ENCODE measurements around the gene LIMK2.
"Not testable (repeated sequence)": the region's sequence is repeated elsewhere in the genome, so short reads cannot be mapped to it uniquely, and the experiment has no call there.

LIMK2 gene

DNA sequence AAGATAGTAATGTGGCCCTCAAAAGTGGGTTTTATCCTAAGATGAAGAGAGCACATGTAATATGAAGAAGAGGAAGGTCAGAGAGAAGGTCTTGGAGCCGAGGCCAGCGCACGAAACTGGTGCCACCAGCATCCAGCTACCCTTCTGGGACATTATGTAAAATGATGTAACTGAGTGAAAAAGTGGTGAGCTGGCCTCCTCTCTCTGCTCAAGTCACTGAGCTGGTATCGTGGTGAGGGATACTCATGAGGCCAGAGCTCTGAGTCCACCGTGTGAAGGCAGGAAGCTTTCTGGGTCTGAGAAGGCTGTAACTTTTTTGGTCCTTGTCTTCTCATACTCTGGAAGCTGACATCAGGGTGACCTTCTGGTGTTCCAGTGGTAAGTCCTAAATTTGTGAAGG, 27.0 kb upstream of the LIMK2 start:
- Histone ChIP-seq H3K9me3 (ENCODE audit: control insufficient read depth, low read length) (no peaks in the 10 kb centered on the region), H3K4me3 (ENCODE audit: insufficient read depth, low read depth, low read length) (no peak overlapping the region), H3K36me3 (ENCODE audit: control insufficient read depth, insufficient read depth, low read length) (no peaks in the 10 kb centered on the region), H3K4me1 (ENCODE audit: control insufficient read depth, insufficient read depth, low read length) (no peaks in the 10 kb centered on the region), H3K27ac (ENCODE audit: insufficient read depth, low read depth, low read length, poor library complexity, severe bottlenecking) (no peak overlapping the region), H3K27me3 (ENCODE audit: control insufficient read depth, insufficient read depth, low read length, poor library complexity, severe bottlenecking) (no peaks in the 10 kb centered on the region)
- WGBS, 2 experiments = 97% methylated on average over 5 of the region's 5 CpGs

DNA sequence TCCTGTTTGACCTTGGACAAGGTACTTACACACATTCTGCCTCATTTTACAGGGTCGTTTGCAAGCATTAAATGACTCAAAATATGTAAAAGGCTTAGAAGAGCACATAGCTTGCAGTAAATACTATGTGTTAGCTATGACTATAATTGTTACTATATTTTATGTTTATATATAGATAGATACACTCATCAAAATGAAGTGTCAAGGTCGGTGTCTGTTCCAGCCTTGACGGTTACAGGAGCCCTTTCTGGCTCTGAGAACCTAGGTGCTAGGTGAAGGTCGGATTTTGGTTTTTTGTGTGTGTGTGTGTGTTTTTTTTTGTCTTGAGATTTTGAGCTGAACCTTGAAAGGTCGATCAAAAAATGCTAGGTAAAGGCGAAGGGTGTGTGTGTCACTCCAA, 24.5 kb upstream of the LIMK2 start:
- no peaks in the 10 kb centered on the region for H3K4me1 ChIP-seq (ENCODE audit: control insufficient read depth, insufficient read depth, low read length)
- no peak overlapping the region for H3K27ac ChIP-seq (ENCODE audit: insufficient read depth, low read depth, low read length, poor library complexity, severe bottlenecking)
- no peaks in the 10 kb centered on the region for H3K9me3 ChIP-seq (ENCODE audit: control insufficient read depth, low read length)
- no peak overlapping the region for H3K4me3 ChIP-seq (ENCODE audit: insufficient read depth, low read depth, low read length)
- H3K36me3 ChIP-seq (ENCODE audit: control insufficient read depth, insufficient read depth, low read length) = no peaks in the 10 kb centered on the region
- H3K27me3 ChIP-seq (ENCODE audit: control insufficient read depth, insufficient read depth, low read length, poor library complexity, severe bottlenecking) = no peaks in the 10 kb centered on the region
- WGBS, 2 experiments = 94 to 95% methylated on average over 5 to 6 of the region's 6 CpGs

- no peak overlapping the region for H3K27ac ChIP-seq (ENCODE audit: insufficient read depth, low read depth, low read length, poor library complexity, severe bottlenecking)
- peaks cover 4% of the 10 kb centered on the region for H3K36me3 ChIP-seq (ENCODE audit: control insufficient read depth, insufficient read depth, low read length)
- WGBS, 2 experiments = 87 to 94% methylated on average over 2 of the region's 2 CpGs
Observed at GRCh38 chr22:31192513-31192912, 19.6 kb upstream of the LIMK2 start.

GRCh38 chr22:31193092-31193491, 19.0 kb upstream of the LIMK2 start:
- Histone ChIP-seq H3K9me3 (ENCODE audit: control insufficient read depth, low read length) (no peaks in the 10 kb centered on the region), H3K27me3 (ENCODE audit: control insufficient read depth, insufficient read depth, low read length, poor library complexity, severe bottlenecking) (no peaks in the 10 kb centered on the region), H3K4me3 (ENCODE audit: insufficient read depth, low read depth, low read length) (no peak overlapping the region), H3K27ac (ENCODE audit: insufficient read depth, low read depth, low read length, poor library complexity, severe bottlenecking) (no peak overlapping the region), H3K36me3 (ENCODE audit: control insufficient read depth, insufficient read depth, low read length) (peaks cover 4% of the 10 kb centered on the region), H3K4me1 (ENCODE audit: control insufficient read depth, insufficient read depth, low read length) (no peaks in the 10 kb centered on the region)
- 94 to 95% methylated on average over 3 of the region's 3 CpGs for WGBS, 2 experiments

More at GRCh38 chr22:31192513-31192912, 19.6 kb upstream of the LIMK2 start:
- H3K4me3 ChIP-seq (ENCODE audit: insufficient read depth, low read depth, low read length) = no peak overlapping the region
- no peaks in the 10 kb centered on the region for H3K4me1 ChIP-seq (ENCODE audit: control insufficient read depth, insufficient read depth, low read length)
- H3K27me3 ChIP-seq (ENCODE audit: control insufficient read depth, insufficient read depth, low read length, poor library complexity, severe bottlenecking) = no peaks in the 10 kb centered on the region
- no peaks in the 10 kb centered on the region for H3K9me3 ChIP-seq (ENCODE audit: control insufficient read depth, low read length)

GRCh38 chr22:31194681-31195080, 17.4 kb upstream of the LIMK2 start:
- not testable (repeated sequence) for H3K4me1 ChIP-seq (ENCODE audit: control insufficient read depth, insufficient read depth, low read length); H3K36me3 ChIP-seq (ENCODE audit: control insufficient read depth, insufficient read depth, low read length); H3K27ac ChIP-seq (ENCODE audit: insufficient read depth, low read depth, low read length, poor library complexity, severe bottlenecking); H3K9me3 ChIP-seq (ENCODE audit: control insufficient read depth, low read length); H3K4me3 ChIP-seq (ENCODE audit: insufficient read depth, low read depth, low read length); H3K27me3 ChIP-seq (ENCODE audit: control insufficient read depth, insufficient read depth, low read length, poor library complexity, severe bottlenecking)
- WGBS, 2 experiments = 89 to 96% methylated on average over 5 of the region's 5 CpGs

GRCh38 chr22:31199187-31199586, 12.9 kb upstream of the LIMK2 start:
- peaks cover 4% of the 10 kb centered on the region for H3K36me3 ChIP-seq (ENCODE audit: control insufficient read depth, insufficient read depth, low read length)
- H3K4me1 ChIP-seq (ENCODE audit: control insufficient read depth, insufficient read depth, low read length) = no peaks in the 10 kb centered on the region
- WGBS, 2 experiments = 95 to 96% methylated on average over 3 of the region's 3 CpGs
- H3K27me3 ChIP-seq (ENCODE audit: control insufficient read depth, insufficient read depth, low read length, poor library complexity, severe bottlenecking) = no peaks in the 10 kb centered on the region
- H3K27ac ChIP-seq (ENCODE audit: insufficient read depth, low read depth, low read length, poor library complexity, severe bottlenecking) = no peak overlapping the region
- no peak overlapping the region for H3K4me3 ChIP-seq (ENCODE audit: insufficient read depth, low read depth, low read length)
- no peaks in the 10 kb centered on the region for H3K9me3 ChIP-seq (ENCODE audit: control insufficient read depth, low read length)

DNA sequence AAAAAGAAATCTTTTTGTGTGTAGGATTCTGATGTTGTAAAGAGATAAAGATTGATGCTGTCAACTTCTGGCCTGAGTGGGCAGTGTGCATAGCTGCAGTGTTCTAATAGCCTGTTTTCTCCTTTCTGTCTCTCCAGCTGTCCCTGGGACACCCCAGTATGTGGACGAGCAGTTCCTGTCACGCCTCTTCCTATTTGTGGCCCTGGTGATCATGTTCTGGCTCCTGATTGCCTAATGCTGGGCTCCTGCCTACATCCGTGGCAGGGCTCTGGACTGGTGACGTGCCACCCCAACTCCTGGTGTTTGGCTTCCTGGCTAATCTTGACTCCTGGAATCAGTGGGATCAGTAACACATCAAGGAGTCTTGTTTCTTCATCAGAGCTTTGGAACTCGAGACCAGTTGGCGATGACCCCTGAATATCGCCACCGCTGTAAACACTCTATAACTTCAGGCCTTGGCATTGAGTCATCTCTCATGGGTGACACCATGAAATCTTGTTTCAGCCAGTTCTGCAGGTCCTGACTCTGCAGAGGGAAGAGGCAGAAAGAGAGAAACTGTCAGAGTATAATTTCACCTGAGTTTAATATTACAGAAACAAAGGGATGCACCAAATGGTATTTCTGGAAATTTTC, 7.6 kb upstream of the LIMK2 start:
- not testable (repeated sequence) for H3K36me3 ChIP-seq (ENCODE audit: control insufficient read depth, insufficient read depth, low read length); H3K4me1 ChIP-seq (ENCODE audit: control insufficient read depth, insufficient read depth, low read length); H3K9me3 ChIP-seq (ENCODE audit: control insufficient read depth, low read length); H3K27ac ChIP-seq (ENCODE audit: insufficient read depth, low read depth, low read length, poor library complexity, severe bottlenecking); H3K27me3 ChIP-seq (ENCODE audit: control insufficient read depth, insufficient read depth, low read length, poor library complexity, severe bottlenecking); H3K4me3 ChIP-seq (ENCODE audit: insufficient read depth, low read depth, low read length)
- WGBS, 2 experiments = 96 to 99% methylated on average over 6 to 8 of the region's 8 CpGs

DNA sequence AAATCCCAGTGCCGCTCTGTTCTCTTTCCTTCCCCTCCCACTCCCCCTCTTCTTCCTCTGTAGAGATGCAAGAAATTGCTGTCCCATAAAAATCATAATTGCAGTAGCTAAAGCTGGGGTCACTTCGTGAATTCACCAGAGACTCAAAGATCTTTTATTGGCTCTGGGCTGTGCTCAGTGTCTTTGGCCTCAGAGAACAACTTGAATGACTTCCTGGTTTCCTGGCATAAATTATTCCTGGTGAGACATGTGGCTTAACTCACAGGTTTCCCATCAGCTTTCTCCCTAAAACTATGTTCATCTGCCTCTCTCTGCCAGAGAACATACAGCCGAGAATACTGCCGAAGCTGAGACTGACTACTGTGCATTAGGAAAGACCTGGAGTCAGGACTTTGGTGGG, 7.0 kb upstream of the LIMK2 start:
- H3K27ac ChIP-seq (ENCODE audit: insufficient read depth, low read depth, low read length, poor library complexity, severe bottlenecking); H3K27me3 ChIP-seq (ENCODE audit: control insufficient read depth, insufficient read depth, low read length, poor library complexity, severe bottlenecking); H3K36me3 ChIP-seq (ENCODE audit: control insufficient read depth, insufficient read depth, low read length); H3K9me3 ChIP-seq (ENCODE audit: control insufficient read depth, low read length); H3K4me3 ChIP-seq (ENCODE audit: insufficient read depth, low read depth, low read length); H3K4me1 ChIP-seq (ENCODE audit: control insufficient read depth, insufficient read depth, low read length): not testable (repeated sequence)
- 91 to 94% methylated on average over 1 to 4 of the region's 4 CpGs for WGBS, 2 experiments

DNA sequence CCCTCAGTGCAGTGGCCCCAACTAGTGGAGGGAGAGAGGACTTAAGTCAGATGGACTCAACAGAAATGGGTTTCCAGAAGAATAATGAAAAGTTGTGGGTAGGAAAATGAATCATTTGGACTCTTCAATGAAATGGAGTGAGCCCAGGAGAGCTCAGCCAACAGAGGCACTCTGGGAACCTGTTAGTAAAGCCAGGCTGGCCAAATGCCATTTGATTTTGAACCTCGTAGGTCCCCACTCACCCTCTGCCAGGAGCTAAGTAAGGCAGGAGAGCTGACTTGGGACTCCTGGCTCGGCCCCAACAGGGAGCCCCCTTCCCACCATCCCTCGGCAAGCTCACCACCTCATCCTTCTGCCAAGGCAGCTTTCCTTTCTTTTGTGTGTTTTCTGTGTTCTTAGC, 5.6 kb upstream of the LIMK2 start:
- H3K27ac ChIP-seq (ENCODE audit: insufficient read depth, low read depth, low read length, poor library complexity, severe bottlenecking); H3K36me3 ChIP-seq (ENCODE audit: control insufficient read depth, insufficient read depth, low read length); H3K9me3 ChIP-seq (ENCODE audit: control insufficient read depth, low read length); H3K27me3 ChIP-seq (ENCODE audit: control insufficient read depth, insufficient read depth, low read length, poor library complexity, severe bottlenecking); H3K4me3 ChIP-seq (ENCODE audit: insufficient read depth, low read depth, low read length); H3K4me1 ChIP-seq (ENCODE audit: control insufficient read depth, insufficient read depth, low read length): not testable (repeated sequence)
- WGBS, 2 experiments = 96 to 100% methylated on average over 2 of the region's 3 CpGs

DNA sequence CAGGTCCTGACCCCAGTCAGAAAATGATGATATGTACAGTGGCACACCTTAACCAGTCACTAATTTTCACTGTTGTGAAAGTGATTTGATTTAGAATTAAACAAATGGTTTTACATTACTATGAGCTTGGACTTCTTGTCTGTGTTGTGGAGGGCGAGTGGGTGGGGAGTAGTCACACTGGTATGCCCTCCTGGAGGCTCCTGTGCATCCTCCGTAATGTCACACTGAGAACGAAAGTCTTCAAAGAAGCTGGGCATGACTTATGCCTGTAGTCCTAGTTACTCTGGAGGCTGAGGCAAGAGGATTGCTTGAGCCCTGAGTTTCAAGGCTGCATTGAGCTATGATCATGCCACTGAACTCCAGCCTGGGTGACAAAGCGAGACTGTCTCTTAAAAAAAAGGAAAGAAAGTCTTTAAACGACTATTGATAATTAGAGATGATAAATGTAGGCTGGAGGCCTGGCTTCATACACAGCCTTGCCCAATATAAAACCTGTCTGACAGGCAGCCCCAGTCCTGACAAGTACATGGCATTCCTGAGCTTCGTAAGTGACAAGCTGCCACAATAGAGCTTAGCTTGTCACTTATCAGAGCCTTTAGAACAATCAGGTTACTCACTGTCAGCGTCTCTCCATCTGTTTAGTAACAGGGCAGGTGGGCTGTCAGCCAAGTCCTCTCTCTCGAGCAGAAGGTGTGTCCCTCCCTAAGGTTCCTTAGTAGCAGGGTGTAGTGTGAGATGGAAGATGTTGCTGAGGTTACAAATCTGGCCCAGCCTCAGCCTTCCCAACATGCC, 5.0 kb upstream of the LIMK2 start:
- H3K9me3 ChIP-seq (ENCODE audit: control insufficient read depth, low read length) = no peaks in the 10 kb centered on the region
- H3K4me3 ChIP-seq (ENCODE audit: insufficient read depth, low read depth, low read length) = no peak overlapping the region
- H3K36me3 ChIP-seq (ENCODE audit: control insufficient read depth, insufficient read depth, low read length) = no peaks in the 10 kb centered on the region
- no peaks in the 10 kb centered on the region for H3K27me3 ChIP-seq (ENCODE audit: control insufficient read depth, insufficient read depth, low read length, poor library complexity, severe bottlenecking)
- 82 to 88% methylated on average over 8 of the region's 8 CpGs for WGBS, 2 experiments
- no peak overlapping the region for H3K27ac ChIP-seq (ENCODE audit: insufficient read depth, low read depth, low read length, poor library complexity, severe bottlenecking)
- no peaks in the 10 kb centered on the region for H3K4me1 ChIP-seq (ENCODE audit: control insufficient read depth, insufficient read depth, low read length)
